Endothelial cell of umbilical vein (primary cell): ENCODE data around the gene ASPHD2. TPM values are rescaled to one million over a fixed set of nuclear protein-coding genes. Genes with fewer than 3 reads are reported as not detected.

Experiments
- BruUV-seq: library from RNA; stranded (reverse); fragments of 400-500 nt; replicated peaks from 2 replicates; lab custom pipeline; 2021; lab: Mats Ljungman, UMichigan
- CTCF ChIA-PET: fragments of 300-600, 350-600 bp; sonication (Branson Sonifier 250); formaldehyde crosslinking; loops from one replicate; lab custom pipeline; 2021; ENCODE audit warnings: antibody characterized with exemption, inconsistent platforms; lab: Charles Lee
- POLR2A ChIA-PET: fragments of 300-600, 350-600 bp; sonication (Branson Sonifier 250); formaldehyde crosslinking; loops from one replicate; lab custom pipeline; 2021; ENCODE audit warnings: antibody characterized with exemption, inconsistent platforms; lab: Charles Lee
- DNase-seq: peaks from one replicate; pipeline ENCODE4 v3.0.0-alpha.2; 2011; ENCODE audit warnings: low read depth, low spot score
- FAIRE-seq: peaks from 2 replicates; lab custom pipeline; 2011; peaks lifted over from hg19 to GRCh38; lab: Jason Lieb, UNC
- H2AFZ ChIP-seq: 2 replicates; pipeline ENCODE4 v1.6.0; 2012; ENCODE audit warnings: low read depth, low read length, control low read depth, inconsistent platforms
- H3K27ac ChIP-seq: 2 replicates; pipeline ENCODE4 v1.5.1; 2011; ENCODE audit warnings: low read depth, mild to moderate bottlenecking, control low read depth, low read length, moderate library complexity; ENCODE audit not compliant: insufficient read depth
- H3K27me3 ChIP-seq, 2 experiments: 2 replicates each; pipeline versions ENCODE4 v1.6.0 to v1.6.1; 2011; ENCODE audit warnings: low read length in 2 of 2, mixed read lengths in 1 of 2; ENCODE audit not compliant: control insufficient read depth in 2 of 2, insufficient read depth in 2 of 2
- H3K36me3 ChIP-seq, 2 experiments: 2 replicates in 1 of 2; 3 replicates in 1 of 2; pipeline ENCODE4 v1.5.1; 2011; ENCODE audit warnings: low read length in 2 of 2, mild to moderate bottlenecking in 1 of 2, moderate library complexity in 1 of 2; ENCODE audit not compliant: control insufficient read depth in 2 of 2, insufficient read depth in 2 of 2; ENCODE audit errors: extremely low read depth in 1 of 2
- H3K4me1 ChIP-seq: 3 replicates; pipeline ENCODE4 v1.5.1; 2011; ENCODE audit warnings: mild to moderate bottlenecking, low read length; ENCODE audit not compliant: control insufficient read depth, insufficient read depth; ENCODE audit errors: extremely low read depth
- H3K4me2 ChIP-seq: 2 replicates; pipeline ENCODE4 v1.6.1; 2011; ENCODE audit warnings: low read length, control low read depth, mixed read lengths; ENCODE audit not compliant: insufficient read depth
- H3K4me3 ChIP-seq, 3 experiments: fragments of 200-600 bp in 1 of 3; sonication (generic), shearing (Covaris generic) in 1 of 3; replicated peaks in 1 of 3; 2 replicates each; pipeline ENCODE4 v1.5.1; 2011 to 2016; ENCODE audit warnings: control low read depth in 3 of 3, low read length in 3 of 3, mild to moderate bottlenecking in 2 of 3, inconsistent platforms in 1 of 3, low read depth in 1 of 3, moderate library complexity in 1 of 3; ENCODE audit not compliant: insufficient read depth in 1 of 3
- H3K79me2 ChIP-seq: 2 replicates; pipeline ENCODE4 v1.6.0; 2012; ENCODE audit warnings: low read length, inconsistent platforms; ENCODE audit not compliant: control insufficient read depth, insufficient read depth
- H3K9ac ChIP-seq: replicated peaks from 2 replicates; pipeline ENCODE3; 2011; ENCODE audit warnings: low read length, control low read depth; ENCODE audit not compliant: insufficient read depth; ENCODE audit errors: extremely low read depth
- H3K9me1 ChIP-seq: replicated peaks from 3 replicates; pipeline ENCODE4 v1.6.0; 2011; ENCODE audit warnings: mild to moderate bottlenecking, low read length; ENCODE audit not compliant: control insufficient read depth, insufficient read depth; ENCODE audit errors: extremely low read depth
- H3K9me3 ChIP-seq: replicated peaks from 2 replicates; pipeline ENCODE4 v1.5.1; 2012; ENCODE audit warnings: low read length, inconsistent platforms; ENCODE audit not compliant: control insufficient read depth, insufficient read depth
- H4K20me1 ChIP-seq: replicated peaks from 2 replicates; pipeline ENCODE3; 2011; ENCODE audit warnings: mild to moderate bottlenecking, low read length; ENCODE audit not compliant: control insufficient read depth, insufficient read depth; ENCODE audit errors: extremely low read depth
- EZH2 ChIP-seq: IDR thresholded peaks from 2 replicates; pipeline ENCODE4 v1.6.1; 2012; ENCODE audit warnings: borderline replicate concordance, low read depth, mild to moderate bottlenecking, moderate library complexity, low read length, inconsistent platforms; ENCODE audit not compliant: severe bottlenecking
- FOS ChIP-seq: IDR thresholded peaks from 2 replicates; pipeline ENCODE4 v1.6.1; 2011; ENCODE audit warnings: mild to moderate bottlenecking, low read length, moderate library complexity, borderline replicate concordance; ENCODE audit not compliant: insufficient read depth
- GATA2 ChIP-seq: IDR thresholded peaks from 2 replicates; pipeline ENCODE4 v1.7.0; 2011; ENCODE audit warnings: low read depth, mild to moderate bottlenecking, moderate library complexity, mixed read lengths, low read length; ENCODE audit not compliant: insufficient read length, insufficient read depth
- JUN ChIP-seq: IDR thresholded peaks from 2 replicates; pipeline ENCODE4 v1.6.1; 2011; ENCODE audit warnings: borderline replicate concordance, low read depth; ENCODE audit not compliant: insufficient read length, insufficient read depth
- MYC ChIP-seq: IDR thresholded peaks from one replicate; pipeline ENCODE4 v1.6.1; 2011; ENCODE audit warnings: mild to moderate bottlenecking, low read depth, low read length
- POLR2A ChIP-seq: IDR thresholded peaks from 2 replicates; pipeline ENCODE4 v1.6.1; 2012; ENCODE audit warnings: low read depth, mild to moderate bottlenecking, control low read depth, low read length
- POLR2AphosphoS5 ChIP-seq: IDR thresholded peaks from 2 replicates; pipeline ENCODE4 v1.6.1; 2012; ENCODE audit warnings: low read depth, mild to moderate bottlenecking, control low read depth, low read length, moderate library complexity; ENCODE audit not compliant: insufficient read depth
- dilution Hi-C: fragments of 300-500 bp; cut with MboI; formaldehyde crosslinking; loops from one replicate; pipeline ENCODE4 v1.15.0; 2019; ENCODE audit warnings: low sequenced_read_pairs; ENCODE audit not compliant: extremely low pct_ligation_motif_present
- intact Hi-C: fragments of 100-400 bp; cut with micrococcal nuclease; formaldehyde crosslinking; loops from one replicate; pipeline ENCODE4 v1.10.0; 2022
- polyA plus RNA-seq, 4 experiments: library from polyadenylated mRNA; depleted of rRNA in 3 of 4; stranded (reverse) in 3 of 4; unstranded in 1 of 4; fragments of >200 nt; gene quantifications; 2 replicates each; pipeline versions ENCODE4 v1.2.1 to v1.2.3, GENCODE V29; 2011 to 2012; ENCODE audit warnings: missing spikeins in 1 of 4
- total RNA-seq: library from RNA; stranded (reverse); gene quantifications from 2 replicates; pipeline ENCODE4 v1.2.3, GENCODE V29; 2021
- TF ChIP-seq, protein P1 (sequence below), 2 donors: IDR thresholded peaks; 1 replicate in 1 of 2; 2 replicates in 1 of 2; pipeline ENCODE4 v1.5.1; 2011; ENCODE audit warnings: low read length in 2 of 2, mild to moderate bottlenecking in 2 of 2, moderate library complexity in 2 of 2, control low read depth in 1 of 2, inconsistent platforms in 1 of 2, low read depth in 1 of 2; ENCODE audit not compliant: insufficient read depth in 1 of 2; ENCODE audit errors: extremely low read depth in 1 of 2
- TF ChIP-seq, protein P2 (sequence below): IDR thresholded peaks from 2 replicates; pipeline ENCODE4 v1.6.1; 2011; ENCODE audit not compliant: insufficient read depth, insufficient read length

The ASPHD2 gene
- total and polyA plus RNA-seq, 2 donors (not counting 3 experiments of a cell fraction or from before 2014, with no cell fraction given), result 4.8 to 5.5 TPM

DNA sequence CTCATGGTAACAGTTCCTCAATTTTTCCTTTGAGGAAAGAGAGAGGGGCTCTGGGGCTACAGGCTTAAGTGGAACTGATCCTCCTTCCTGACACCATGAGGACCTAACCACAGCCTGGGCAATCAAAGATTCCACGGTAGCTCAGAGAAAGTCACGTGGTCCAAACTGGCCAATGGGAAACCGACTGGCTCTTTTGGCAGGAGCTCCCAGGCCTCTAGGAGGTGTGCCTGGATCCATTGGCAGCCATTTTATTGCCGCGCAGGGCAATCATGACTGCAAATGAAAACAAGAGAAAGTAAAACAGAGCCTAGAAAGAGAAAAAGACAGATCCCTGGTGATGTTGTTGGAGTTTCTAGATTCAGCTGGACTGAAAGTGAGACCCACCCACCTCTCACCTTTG lies 27.3 kb upstream of the ASPHD2 start:
- CTCF ChIA-PET, result interaction anchor here (1.3 to 3.9 kb wide), 4 partner anchors 29 to 264 kb away, joined by 3 to 11 read pairs (median 6); no protein-coding TSS in a partner anchor
- Histone ChIP-seq H3K9ac (no peak overlapping the region), H4K20me1 (no peaks in the 10 kb centered on the region), H3K4me3 (no peak overlapping the region), H3K36me3 (no peaks in the 10 kb centered on the region), H3K27ac (no peak overlapping the region), H3K4me1 (no peaks in the 10 kb centered on the region), H2AFZ (no peak overlapping the region), H3K79me2 (no peaks in the 10 kb centered on the region), H3K4me2 (no peak overlapping the region), H3K9me1 (no peaks in the 10 kb centered on the region), H3K9me3 (no peaks in the 10 kb centered on the region), H3K27me3 (peaks cover 12 to 16% of the 10 kb centered on the region in 2 experiments)
- POLR2A ChIA-PET, result no interaction called here
- dilution Hi-C loops (no loop called here), intact Hi-C loops (no loop called here)
- TF ChIP-seq JUN (no peak), FOS (no peak), EZH2 (no peak), POLR2AphosphoS5 (no peak), POLR2A (no peak), GATA2 (no peak), MYC (no peak)
- TF ChIP-seq, protein P1, sequence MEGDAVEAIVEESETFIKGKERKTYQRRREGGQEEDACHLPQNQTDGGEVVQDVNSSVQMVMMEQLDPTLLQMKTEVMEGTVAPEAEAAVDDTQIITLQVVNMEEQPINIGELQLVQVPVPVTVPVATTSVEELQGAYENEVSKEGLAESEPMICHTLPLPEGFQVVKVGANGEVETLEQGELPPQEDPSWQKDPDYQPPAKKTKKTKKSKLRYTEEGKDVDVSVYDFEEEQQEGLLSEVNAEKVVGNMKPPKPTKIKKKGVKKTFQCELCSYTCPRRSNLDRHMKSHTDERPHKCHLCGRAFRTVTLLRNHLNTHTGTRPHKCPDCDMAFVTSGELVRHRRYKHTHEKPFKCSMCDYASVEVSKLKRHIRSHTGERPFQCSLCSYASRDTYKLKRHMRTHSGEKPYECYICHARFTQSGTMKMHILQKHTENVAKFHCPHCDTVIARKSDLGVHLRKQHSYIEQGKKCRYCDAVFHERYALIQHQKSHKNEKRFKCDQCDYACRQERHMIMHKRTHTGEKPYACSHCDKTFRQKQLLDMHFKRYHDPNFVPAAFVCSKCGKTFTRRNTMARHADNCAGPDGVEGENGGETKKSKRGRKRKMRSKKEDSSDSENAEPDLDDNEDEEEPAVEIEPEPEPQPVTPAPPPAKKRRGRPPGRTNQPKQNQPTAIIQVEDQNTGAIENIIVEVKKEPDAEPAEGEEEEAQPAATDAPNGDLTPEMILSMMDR (IDR thresholded peaks at IDR 0.05; ENCODE audit: extremely low read depth in 1 of 2, insufficient read depth in 1 of 2, low read depth in 1 of 2, low read length in 2 of 2), result no peak
- TF ChIP-seq, protein P2, sequence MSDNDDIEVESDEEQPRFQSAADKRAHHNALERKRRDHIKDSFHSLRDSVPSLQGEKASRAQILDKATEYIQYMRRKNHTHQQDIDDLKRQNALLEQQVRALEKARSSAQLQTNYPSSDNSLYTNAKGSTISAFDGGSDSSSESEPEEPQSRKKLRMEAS, result no peak
- BruUV-seq, result no TSS peak
- no peak for DNase-seq
- no peak for FAIRE-seq
